Measurements from ENCODE around the gene HDAC5.

Gene HDAC5

DNA sequence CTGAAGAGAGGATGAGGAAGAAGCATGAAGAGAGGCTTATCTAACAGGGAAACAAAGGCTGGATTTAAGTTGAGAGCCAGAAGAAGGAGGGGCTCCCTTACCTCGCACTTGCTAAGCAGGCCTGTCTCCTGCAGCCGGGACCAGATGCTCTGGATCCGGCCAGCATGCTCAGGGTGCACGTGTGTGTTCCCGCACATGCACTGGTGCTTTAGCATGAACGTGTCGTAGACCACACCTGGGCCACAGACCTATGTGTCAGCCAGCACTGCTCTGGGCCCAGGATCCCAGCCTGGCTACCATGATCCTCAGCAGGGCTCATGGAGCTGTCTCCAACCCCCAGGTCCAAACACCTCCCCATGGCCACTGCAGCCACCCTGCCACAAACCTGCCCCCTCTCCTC lies 38.5 kb downstream of the HDAC5 start:
- no peak for DNase-seq

DNA sequence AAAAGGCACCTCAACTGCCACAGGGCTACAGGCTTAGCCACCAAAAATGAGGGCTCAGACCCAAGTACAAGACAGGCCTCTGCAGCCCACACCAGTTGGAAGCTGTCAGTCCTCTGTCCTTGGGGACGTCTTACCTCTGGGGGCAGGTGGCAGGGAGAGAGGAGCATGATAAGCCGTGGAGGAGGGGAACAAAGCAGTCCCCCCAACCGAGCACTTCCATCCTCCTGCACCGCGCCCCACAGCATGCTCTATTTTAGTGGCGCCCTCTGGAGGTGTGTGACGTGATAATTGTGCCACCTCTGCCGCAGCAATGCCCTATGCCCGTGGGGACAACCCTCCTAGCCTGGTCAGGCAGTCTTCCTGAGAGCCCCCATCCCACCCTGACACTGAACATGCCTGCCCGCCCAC lies 39.3 kb downstream of the HDAC5 start:
- DNase-seq, result peak; percentile 77

DNA sequence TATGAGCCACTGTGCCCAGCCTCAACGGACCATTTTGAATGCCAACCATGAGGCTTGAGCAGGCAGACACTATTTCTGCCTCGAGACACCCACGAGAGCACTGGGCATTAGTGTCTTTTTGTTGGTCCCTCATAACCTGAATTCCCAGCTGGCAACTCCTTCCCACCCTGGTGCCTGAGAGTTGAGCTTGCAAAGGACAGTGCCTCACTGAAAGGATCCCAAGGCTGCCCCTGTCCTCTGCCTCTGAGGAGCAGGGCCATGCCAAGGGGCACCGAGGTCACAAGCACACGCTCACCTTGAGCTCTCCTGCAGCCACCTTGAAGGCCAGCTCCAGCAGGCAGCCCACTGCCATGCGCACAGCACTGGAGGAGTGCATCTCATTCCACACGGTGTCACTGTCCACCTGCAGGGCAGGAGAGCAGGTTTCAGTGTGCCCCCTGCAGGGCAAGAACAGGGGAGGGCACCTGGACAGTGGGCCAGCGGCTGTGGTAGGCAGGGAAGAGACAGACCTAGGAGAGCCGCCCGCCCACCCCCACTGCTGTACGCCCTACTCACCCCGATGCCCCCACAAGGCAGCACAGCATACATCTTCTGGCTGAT lies 40.1 kb downstream of the HDAC5 start:
- no peak for DNase-seq

DNA sequence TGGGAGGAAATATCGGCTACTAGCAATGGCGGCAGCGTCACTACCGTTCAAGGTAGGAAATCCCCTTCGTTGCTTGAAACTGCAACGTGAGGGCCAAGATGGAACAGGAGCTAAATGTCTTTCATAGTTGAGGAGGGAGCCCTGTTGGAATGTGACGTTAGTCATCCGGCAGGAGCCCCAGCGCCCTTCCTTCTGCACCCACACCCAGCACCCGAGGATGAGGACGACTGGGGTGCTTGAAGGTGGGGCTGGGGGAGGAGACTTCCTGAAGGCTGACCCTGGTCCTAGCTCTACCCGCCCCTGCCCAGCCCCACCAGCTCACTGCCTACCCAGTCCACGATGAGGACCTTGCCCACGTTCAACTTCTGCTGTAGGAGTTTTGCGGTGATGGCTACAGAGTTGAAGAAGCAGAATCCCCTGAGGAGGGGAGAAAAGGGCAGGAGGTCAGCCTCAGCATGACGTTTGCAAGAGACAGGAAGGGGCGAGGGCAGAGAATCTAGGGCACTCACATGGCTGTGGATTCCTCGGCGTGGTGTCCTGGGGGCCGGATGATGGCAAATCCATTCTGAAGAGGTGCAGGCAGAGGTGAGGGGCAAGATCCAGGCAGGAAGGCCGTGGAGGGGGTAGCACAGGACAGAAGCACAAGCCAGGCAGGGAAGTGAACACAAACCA lies 41.0 kb downstream of the HDAC5 start:
- no peak for DNase-seq

DNA sequence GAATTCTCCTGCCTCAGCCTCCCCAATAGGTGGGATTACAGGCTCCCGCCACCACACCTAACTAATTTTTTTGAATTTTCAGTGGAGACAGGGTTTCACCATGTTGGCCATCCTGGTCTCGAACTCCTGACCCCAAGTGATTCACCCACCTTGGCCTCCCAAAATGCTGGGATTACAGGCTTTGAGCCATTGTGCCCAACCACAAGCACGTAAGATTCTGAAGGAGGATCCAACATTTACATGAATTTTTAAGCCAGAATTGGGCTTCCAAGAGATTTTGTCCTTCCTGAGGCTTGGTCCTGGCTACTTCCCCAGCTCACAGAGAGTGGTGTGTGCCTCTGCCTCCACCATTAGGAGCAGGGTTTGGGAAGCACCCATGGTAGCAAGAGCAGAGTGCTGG lies 41.8 kb downstream of the HDAC5 start:
- no peak for DNase-seq

DNA sequence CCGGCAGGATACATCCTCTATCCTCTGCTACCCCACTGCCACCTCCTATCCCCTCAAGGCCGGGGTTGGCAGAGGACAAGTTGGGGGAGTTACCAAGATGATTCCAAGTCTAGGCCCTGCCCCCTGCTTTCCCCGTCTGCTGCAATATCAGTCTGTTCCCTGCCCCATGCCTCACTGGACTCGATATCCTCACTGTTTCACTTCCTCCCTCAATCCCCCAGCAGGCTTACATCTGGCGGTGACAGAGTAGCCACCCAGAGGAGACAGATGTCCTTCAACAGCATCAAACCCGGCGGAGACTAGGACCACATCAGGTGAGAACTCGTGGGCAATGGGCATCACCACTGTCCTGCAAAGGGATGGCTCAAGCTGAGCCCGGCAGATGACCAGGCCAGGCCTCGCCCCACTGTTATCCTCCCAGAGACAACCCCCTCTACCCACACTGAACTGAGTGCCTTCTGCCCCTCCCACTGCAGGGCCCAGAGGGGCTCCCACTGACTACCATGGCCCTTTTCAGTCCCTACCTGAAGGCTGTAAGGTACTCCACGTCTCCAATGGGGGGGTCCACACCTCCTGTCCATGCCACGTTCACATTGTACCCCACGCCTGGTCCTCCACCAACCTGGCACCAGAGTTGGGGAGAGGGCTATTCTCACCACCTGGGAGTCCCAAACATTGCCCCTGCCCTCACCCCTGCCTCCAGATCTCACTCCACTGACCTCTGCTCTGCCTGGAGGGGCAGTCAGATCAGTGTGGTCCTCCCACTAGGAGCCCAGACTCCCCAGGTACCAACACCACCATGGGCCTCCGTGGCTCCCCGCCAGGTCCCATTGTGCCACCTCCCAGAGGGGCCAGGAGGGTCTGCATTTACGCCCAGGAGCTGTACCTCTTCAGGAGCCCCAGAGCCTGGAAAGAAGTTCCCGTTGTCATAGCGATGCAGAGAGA lies 43.3 kb downstream of the HDAC5 start:
- no peak for DNase-seq

DNA sequence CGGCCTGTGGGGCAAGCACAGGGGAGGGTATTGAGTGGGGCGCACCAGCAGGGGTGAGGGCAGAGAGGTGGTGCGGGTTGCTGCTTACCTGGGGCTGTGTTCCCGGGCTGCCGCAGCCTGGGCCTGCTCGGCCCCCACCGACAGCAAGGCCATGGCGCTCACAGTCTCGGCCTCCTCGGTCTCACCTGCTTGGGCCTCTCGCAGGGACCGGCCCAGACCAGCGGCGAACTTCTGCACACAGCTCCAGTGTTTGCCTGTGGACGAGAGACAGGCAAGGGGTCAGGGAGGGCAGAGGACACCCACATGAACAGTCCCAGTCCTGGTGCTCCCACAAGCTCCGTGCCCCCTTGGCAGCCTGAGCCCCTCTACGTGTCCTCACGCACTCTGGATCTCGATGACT lies 45.0 kb downstream of the HDAC5 start:
- DNase-seq, result no peak

DNA sequence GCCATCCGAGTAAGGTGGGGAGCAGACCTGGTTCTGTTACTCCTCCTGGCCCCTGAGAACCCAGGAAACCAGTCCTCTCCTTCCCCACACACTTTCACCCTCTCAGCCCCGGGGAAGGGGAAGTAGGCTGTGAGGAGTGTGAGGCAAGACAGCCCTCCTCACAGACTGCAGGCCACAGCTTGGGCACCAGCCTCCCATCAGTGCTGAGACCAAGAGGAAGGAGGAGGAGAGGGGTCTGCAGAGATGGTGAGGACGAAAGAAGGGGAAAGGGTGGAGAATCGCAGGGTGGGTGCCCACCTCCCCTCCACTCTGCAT lies 45.9 kb downstream of the HDAC5 start:
- DNase-seq, result no peak

DNA sequence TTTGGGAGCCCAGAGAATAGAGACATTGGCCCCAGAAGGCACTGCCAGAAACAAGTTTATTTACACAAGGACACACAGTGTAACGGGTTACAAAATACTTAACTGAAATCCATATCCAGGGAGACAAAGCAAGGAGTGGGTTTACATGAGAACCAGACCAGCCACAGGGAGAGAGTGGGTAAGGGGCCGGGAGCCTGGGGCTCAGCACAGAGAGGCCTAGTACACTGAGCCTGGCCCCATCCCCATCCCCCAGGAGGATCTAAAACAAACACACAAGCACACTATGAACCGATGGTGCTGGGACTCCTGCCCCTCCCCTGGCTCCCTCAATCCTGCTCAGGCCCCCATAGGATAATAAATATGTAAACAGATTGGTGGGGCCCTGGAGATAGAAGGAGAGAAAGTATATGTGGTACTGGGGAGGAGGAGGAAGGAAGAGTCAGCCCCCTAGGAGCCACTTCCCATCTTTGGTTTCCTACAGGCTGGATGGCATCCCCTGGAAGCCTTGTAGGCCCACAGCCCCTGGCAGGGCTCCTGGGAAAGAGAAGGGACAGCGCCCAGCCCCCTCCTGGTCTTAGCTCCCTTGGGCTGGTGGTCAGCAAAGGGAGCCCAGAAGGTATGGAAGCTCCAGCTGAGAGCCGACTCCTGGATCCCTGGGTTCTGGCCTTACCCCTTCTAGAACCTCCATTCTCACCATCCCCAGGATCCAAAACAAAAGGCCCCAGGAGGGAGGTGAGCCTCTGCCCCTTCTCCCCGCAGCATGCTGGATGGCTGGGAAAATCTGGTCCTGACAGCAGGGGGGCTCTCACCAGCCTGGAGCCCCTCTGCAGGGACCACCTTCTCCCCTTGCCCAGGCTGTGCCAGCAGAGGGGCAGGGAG lies 46.5 kb downstream of the HDAC5 start:
- no peak for DNase-seq

DNA sequence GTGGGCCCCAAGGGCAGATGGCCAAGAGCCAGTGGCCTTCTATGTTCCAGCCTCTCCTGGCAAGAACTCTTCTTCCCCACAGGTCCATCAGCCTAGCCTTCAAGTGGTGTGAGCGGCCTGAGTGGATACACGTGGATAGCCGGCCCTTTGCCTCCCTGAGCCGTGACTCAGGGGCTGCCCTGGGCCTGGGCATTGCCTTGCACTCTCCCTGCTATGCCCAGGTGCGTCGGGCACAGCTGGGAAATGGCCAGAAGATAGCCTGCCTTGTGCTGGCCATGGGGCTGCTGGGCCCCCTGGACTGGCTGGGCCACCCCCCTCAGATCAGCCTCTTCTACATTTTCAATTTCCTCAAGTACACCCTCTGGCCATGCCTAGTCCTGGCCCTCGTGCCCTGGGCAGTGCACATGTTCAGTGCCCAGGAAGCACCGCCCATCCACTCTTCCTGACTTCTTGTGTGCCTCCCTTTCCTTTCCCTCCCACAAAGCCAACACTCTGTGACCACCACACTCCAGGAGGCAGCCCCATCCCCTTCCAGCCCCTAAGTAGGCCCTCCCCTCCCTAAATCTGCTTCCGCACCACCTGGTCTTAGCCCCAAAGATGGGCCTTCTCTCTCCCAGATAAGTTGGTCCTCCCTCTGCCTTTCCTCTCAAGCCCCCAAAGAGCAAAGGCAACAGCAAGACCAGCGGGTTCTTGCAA lies 47.7 kb downstream of the HDAC5 start:
- DNase-seq, result no peak

DNA sequence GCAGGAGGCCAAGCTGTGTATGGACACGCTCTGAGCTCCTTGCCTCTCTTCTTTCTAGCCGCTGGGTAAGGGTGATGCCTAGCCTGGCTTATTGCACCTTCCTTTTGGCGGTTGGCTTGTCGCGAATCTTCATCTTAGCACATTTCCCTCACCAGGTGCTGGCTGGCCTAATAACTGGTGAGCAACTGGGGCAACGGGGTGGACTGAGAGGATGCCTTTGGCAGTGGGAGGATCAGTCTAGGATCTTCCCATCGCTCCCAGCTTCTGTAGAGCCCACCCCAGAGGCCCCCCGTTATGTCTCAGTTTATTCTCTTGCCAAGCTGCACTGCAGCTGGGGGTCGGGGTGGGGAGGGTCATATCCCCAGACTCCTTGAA lies 48.5 kb downstream of the HDAC5 start:
- DNase-seq, result no peak

DNA sequence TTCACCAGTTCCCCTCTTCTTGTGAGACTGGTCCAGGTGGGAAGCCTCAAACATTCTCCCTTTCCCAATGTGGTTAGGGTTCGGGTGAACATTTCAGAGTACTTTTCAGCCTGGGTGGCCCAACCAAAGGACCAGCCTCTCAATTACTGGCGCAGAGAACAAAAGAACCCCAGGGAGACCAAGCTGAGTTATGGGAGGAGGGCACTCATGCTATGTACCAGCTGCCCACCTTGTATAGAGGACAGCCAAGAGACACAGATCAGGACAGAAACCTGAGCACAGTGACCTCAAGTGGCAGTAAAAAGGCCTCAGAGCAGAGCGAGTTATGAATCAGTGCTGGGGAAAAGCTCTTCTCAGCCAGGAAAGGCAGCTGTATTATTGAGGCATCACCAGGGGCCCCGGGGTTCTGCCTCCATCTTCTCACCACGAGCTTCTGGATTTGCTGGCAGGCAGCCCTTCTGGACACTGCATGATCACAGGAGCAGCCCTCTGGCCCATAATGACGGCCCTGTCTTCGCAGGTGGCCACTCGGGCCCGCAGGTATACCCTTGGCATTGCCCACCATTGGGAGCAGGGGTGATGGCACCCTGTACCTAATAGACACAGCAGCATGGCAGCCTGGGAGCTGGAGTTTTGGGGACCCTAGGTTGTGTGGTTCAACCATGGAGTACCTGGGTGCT lies 49.1 kb downstream of the HDAC5 start:
- DNase-seq, result no peak

DNA sequence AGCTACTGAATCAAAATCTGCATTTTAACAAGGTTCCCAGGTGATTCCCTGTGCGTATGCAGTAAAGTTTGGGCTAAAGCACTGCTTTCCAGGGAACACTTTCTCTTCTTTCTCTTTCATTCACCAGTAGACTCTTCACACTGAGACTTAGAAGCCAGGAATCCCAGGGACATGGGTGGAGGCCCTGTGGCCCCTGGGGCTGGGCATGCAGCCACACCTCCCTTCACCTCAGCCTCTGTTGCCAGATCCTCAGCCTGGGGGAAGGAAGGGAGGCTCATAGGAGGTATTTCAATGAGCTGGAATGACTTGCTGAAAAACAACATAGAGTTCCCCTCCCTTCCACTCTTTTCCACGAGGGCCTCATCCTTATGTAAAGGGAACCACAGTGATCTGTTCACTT lies 51.7 kb downstream of the HDAC5 start:
- no peak for DNase-seq

DNA sequence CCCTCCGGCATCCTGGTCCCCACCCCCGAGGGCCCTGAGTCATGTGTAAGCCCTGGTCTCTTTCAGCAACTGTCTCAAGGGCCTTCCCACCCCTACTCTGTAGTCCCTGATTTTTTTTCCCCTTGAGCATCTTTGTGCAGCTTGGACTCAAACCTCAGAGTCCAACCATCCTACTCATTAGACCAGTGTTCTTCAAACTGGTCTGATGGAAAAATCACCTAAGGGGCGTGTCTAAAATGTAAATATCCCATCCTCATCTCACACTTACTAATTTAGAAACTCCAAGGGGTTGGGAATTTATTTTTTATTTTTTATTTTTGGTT lies 52.3 kb downstream of the HDAC5 start:
- DNase-seq, result no peak

DNA sequence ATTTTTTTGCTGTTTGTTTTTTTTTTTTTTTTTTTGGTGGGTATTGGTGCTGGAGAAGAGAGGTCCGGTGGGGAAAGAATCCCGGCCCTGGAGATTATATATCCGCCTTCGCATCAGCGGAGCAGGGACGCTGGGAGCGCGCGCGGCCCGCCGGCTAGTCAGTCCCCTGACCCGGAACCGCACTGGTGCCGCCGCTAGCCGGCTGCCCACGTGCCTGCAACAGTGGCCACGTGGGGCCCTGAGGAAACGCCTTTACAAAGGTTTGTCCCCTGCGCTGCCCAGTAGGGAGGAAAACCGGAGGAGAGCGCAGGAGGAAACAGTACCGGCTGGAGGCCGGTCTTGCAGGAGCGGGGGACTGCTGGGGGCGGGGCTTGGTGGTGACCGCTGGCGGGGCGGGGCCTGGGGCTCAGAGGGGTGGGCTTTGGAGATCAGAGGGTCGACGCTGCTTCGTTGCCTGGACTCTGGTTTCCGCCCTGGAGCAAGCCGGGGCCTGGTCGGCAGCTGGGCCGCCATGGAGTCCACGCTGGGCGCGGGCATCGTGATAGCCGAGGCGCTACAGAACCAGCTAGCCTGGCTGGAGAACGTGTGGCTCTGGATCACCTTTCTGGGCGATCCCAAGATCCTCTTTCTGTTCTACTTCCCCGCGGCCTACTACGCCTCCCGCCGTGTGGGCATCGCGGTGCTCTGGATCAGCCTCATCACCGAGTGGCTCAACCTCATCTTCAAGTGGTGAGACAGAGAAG lies 52.8 kb downstream of the HDAC5 start, which contains the start of gene G6PC3:
G6PC3 (plus strand) TSS at position 281 of the 743 bp plus-strand sequence; CDS start at position 512, 231 bp downstream.
- DNase-seq, result peak; percentile 93

DNA sequence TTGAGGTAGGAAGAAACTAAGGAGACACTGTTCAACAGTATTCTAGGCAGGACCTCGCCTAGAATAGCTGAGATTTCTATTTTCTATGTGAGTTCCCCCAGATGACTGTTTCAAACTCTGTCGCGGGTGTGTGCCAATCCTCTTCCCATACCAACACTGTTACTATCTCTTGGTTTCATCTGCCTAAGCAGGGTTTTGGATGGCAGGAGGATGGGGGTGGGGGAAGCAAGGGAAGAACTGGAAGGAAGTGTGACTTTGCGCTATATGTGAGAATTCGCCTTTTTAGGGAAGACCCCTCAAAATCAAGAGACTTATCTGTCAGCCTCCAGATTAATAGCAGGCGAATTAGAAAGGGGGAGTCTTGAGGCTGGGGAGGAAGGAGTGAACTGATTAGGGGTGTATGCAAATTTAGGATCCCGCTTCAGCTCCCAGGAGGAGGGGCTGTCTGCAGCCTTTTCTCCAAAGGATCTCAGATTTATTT lies 53.4 kb downstream of the HDAC5 start:
- DNase-seq, result peak; percentile 65

DNA sequence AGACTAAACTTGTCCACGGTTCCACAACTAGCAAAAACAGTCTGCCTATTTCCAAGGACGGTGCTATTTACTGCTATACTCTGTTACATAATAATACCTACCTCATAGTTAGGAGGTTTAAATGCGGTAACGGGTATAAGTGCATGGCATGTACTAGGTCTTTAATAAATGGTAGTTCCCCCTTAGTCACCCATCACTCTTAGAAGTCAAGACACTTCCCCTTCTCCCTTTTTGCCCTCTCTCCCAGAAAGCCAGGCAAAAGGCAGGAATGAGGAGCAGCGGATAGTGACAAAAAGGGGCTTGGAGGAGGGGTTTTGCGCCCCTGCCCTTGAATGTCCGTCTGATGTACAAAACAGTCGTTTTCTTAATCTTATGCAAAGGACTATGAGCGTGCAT lies 55.9 kb downstream of the HDAC5 start:
- no peak for DNase-seq

DNA sequence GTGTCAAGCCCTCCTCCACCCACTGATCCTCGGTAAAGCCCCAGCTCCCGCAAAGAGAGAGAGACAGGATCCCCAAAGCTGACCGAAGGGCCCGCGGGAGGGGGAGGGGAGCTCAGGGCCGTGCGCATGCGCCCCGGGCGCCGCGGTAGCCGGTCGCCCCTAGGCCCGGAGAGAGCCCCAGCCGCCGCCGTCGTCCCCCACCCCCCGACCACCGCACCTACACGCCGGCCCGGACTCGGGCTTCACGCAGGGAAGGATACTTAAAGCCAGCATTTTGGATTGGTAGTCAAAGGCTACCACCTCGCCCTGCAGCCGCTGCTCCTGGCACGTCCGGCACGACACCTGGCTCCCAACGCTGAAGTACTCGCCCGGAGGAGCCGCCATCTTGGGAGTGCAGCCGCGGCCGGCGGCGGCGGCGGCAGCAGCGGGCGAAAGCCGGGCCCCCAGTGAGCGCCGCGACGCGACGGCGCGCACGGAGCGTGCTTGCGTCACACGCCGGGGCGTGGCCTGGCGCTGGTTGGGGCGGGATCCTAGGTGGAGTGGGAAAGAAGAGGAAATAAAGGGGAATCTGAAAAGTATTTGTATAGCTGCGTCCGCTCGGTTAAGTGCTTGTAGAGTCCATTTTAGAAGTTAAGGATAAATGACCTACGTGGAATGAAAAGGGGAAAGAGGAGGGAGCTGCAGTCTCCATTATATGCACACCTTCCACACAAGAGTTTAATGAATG lies 57.1 kb downstream of the HDAC5 start, which contains the start of gene LSM12:
LSM12 (minus strand) TSS at position 468 of the 727 bp plus-strand sequence; CDS start at position 384, 84 bp downstream.
- peak; percentile 97 for DNase-seq

DNA sequence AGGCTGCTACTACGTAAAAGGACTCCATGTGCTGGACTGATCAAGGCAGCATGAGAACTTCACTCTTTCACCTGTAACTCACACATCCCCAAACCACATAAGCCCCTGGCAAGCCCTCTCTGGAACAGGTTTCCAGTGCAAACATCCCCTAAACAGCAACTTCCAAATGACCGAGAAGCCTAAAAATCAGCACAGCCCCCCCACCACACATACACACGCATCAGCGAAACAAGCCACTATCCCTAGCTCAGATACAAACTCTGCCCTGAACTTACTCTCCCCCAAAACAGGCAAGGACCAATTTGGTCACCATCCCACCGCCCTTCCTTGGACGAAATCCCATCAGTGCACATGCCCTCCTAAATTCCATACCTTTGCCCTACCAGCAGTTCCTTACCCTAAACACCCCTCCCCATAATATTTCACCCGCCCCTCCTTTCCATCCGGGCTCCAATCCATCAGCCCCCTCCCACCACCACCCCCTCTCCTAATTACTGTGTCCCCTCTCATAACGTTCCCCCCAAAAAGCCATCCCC lies 57.7 kb downstream of the HDAC5 start:
- peak; percentile 68 for DNase-seq
